Measurements from ENCODE around the gene CPT1B.

GRCh38 chr22:50523806-50524675, 54.2 kb downstream of the CPT1B start:
- TF ChIP-seq CEBPB (IDR thresholded peaks at IDR 0.05; ENCODE audit: low read depth, low read length) (no peak), CTCF (conservative IDR thresholded peaks at IDR 0.05; ENCODE audit: low read depth, low read length) (no peak), POLR2A (IDR thresholded peaks at IDR 0.05; ENCODE audit: low read depth, low read length) (no peak), RAD21 (IDR thresholded peaks at IDR 0.05; ENCODE audit: low read length) (no peak), USF2 (IDR thresholded peaks at IDR 0.05; ENCODE audit: low read depth, low read length) (no peak), ELK1 (IDR thresholded peaks at IDR 0.05; ENCODE audit: borderline replicate concordance, low read depth, low read length) (no peak), FOS (IDR thresholded peaks at IDR 0.05; ENCODE audit: low read depth, low read length) (no peak), RCOR1 (IDR thresholded peaks at IDR 0.05; ENCODE audit: insufficient replicate concordance, low read length) (no peak), MXI1 (IDR thresholded peaks at IDR 0.05; ENCODE audit: borderline replicate concordance, low read depth, low read length) (no peak)

All from IMR-90 (cell line).